ENCODE results near the gene MEF2B. TPM values are rescaled to one million over a fixed set of nuclear protein-coding genes. Genes with fewer than 3 reads are reported as not detected.

MEF2B gene
- total and polyA plus RNA-seq, 10 of the 15 experiments (the other 5 are each of a cell fraction or from before 2014, with no cell fraction given) = 0.09 to 33.0 (median 8.9) TPM

DNA sequence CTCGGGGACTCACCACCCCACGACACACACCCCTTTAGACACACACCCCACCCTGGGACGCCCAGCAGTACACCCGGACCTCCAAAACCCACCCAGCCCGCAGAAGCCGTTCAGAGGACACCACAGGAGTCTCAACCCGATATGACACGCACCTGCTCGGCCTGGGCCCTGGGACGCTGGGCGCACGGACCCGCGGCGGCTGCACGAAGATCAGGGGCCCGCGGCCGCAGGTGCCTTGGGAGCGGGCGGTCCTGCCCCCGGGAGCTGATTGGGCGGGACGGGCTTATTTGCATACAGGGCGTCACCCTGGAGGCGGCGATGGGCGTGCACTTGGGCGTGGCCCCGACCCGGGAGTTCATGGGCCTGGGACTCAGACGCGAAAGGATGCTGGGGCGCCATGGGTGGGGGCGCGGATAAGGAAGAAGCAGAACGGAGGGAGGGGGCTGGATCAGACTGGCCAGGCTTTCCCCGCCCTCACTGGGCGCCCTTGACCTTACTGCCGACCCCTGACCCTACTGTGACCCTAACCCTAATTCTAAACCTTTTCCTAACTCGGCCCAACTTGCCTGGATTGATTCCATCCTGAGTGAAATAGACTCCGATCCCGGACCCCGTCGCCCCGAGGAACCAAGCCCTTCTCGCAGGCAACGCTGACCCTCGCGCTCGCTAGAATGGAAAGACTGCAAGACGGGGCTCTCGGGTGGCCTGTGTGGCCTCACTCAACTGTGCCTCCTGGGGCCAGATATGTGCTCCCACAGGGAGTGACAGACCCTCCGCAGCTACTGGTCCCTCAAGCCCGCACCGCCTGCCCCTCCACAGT, at the start of gene MEF2B (continued):
- TF ChIP-seq, protein P1, sequence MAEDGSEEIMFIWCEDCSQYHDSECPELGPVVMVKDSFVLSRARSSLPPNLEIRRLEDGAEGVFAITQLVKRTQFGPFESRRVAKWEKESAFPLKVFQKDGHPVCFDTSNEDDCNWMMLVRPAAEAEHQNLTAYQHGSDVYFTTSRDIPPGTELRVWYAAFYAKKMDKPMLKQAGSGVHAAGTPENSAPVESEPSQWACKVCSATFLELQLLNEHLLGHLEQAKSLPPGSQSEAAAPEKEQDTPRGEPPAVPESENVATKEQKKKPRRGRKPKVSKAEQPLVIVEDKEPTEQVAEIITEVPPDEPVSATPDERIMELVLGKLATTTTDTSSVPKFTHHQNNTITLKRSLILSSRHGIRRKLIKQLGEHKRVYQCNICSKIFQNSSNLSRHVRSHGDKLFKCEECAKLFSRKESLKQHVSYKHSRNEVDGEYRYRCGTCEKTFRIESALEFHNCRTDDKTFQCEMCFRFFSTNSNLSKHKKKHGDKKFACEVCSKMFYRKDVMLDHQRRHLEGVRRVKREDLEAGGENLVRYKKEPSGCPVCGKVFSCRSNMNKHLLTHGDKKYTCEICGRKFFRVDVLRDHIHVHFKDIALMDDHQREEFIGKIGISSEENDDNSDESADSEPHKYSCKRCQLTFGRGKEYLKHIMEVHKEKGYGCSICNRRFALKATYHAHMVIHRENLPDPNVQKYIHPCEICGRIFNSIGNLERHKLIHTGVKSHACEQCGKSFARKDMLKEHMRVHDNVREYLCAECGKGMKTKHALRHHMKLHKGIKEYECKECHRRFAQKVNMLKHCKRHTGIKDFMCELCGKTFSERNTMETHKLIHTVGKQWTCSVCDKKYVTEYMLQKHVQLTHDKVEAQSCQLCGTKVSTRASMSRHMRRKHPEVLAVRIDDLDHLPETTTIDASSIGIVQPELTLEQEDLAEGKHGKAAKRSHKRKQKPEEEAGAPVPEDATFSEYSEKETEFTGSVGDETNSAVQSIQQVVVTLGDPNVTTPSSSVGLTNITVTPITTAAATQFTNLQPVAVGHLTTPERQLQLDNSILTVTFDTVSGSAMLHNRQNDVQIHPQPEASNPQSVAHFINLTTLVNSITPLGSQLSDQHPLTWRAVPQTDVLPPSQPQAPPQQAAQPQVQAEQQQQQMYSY (CRISPR knock-in tag; IDR thresholded peaks at IDR 0.05) = no peak

DNA sequence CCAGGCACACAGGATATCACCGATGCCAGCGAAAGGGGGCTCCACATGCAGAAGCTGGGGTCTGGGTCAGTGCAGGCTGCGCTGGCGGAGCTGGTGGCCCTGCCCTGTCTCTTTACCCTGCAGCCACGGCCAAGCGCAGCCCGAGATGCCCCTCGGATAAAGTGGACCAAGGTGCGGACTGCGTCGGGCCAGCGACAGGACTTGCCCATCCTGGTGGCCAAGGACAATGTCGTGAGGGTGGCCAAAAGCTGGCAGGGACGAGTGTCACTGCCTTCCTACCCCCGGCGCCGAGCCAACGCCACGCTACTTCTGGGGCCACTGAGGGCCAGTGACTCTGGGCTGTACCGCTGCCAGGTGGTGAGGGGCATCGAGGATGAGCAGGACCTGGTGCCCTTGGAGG, 48.8 kb upstream of the MEF2B start:
- H3K4me2 ChIP-seq (ENCODE audit: control insufficient read depth, insufficient read depth) = no peak overlapping the region
- H3K79me2 ChIP-seq (ENCODE audit: control insufficient read depth, insufficient read depth, low read length) = no peaks in the 10 kb centered on the region
- H2AFZ ChIP-seq (ENCODE audit: control insufficient read depth, low read depth, low read length) = no peak overlapping the region
- 64% methylated on average over 19 of the region's 21 CpGs for WGBS (ENCODE audit: insufficient coverage, insufficient replicate concordance, low lambda C conversion rate, missing lambda C conversion rate)
- no peak for DNase-seq (ENCODE audit: low read depth, low spot score)
- H3K36me3 ChIP-seq (ENCODE audit: control insufficient read depth in 2 of 2, insufficient read depth in 2 of 2, low read length in 1 of 2) = no peaks in the 10 kb centered on the region
- peaks cover 7% of the 10 kb centered on the region; the same call in 1 of the 2 replicates for H3K4me1 ChIP-seq (ENCODE audit: control insufficient read depth, insufficient read depth, low read length)
- no peaks in the 10 kb centered on the region for H4K20me1 ChIP-seq (ENCODE audit: control insufficient read depth, insufficient read depth)
- no peaks in the 10 kb centered on the region for H3K27me3 ChIP-seq (replicated peaks in 1 of 2; ENCODE audit: control insufficient read depth in 2 of 2, insufficient read depth in 2 of 2, low read length in 1 of 2)
- no peak for TF ChIP-seq RELA (IDR thresholded peaks at IDR 0.05; ENCODE audit: borderline replicate concordance, partially characterized antibody)
- no peak for TF ChIP-seq POLR2A (IDR thresholded peaks at IDR 0.05; ENCODE audit: low read depth, low read length)
- TF ChIP-seq CEBPB (IDR thresholded peaks at IDR 0.05; ENCODE audit: borderline replicate concordance in 1 of 2, low read depth in 2 of 2, low read length in 2 of 2) = no peak
- no peak for TF ChIP-seq ZBED1 (IDR thresholded peaks at IDR 0.05; ENCODE audit: borderline replicate concordance)
- TF ChIP-seq TBL1XR1 (IDR thresholded peaks at IDR 0.05; ENCODE audit: low read depth, low read length) = no peak
- TF ChIP-seq, protein P2, sequence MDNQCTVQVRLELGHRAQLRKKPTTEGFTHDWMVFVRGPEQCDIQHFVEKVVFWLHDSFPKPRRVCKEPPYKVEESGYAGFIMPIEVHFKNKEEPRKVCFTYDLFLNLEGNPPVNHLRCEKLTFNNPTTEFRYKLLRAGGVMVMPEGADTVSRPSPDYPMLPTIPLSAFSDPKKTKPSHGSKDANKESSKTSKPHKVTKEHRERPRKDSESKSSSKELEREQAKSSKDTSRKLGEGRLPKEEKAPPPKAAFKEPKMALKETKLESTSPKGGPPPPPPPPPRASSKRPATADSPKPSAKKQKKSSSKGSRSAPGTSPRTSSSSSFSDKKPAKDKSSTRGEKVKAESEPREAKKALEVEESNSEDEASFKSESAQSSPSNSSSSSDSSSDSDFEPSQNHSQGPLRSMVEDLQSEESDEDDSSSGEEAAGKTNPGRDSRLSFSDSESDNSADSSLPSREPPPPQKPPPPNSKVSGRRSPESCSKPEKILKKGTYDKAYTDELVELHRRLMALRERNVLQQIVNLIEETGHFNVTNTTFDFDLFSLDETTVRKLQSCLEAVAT (IDR thresholded peaks at IDR 0.05) = no peak
- no peak for TF ChIP-seq SP1 (IDR thresholded peaks at IDR 0.05; ENCODE audit: low read depth, low read length)
- no peak for TF ChIP-seq CHD1 (IDR thresholded peaks at IDR 0.05; ENCODE audit: low read depth, low read length)
- no peak for TF ChIP-seq NR2F1 (conservative IDR thresholded peaks at IDR 0.05)
- TF ChIP-seq RFX5 (IDR thresholded peaks at IDR 0.05; ENCODE audit: low read depth, low read length) = no peak
- no peak for TF ChIP-seq CREB1 (IDR thresholded peaks at IDR 0.05; ENCODE audit: low read depth)
- no peak for TF ChIP-seq CBX3 (IDR thresholded peaks at IDR 0.05; ENCODE audit: borderline replicate concordance, low read depth)
- no peak for TF ChIP-seq TAF1 (IDR thresholded peaks at IDR 0.05; ENCODE audit: borderline replicate concordance, low read depth, low read length)
- BruUV-seq (replicated peaks) = no TSS peak
- H3K9me3 ChIP-seq (replicated peaks; ENCODE audit: control insufficient read depth, insufficient read depth, low read length) = 0 out of 3 replicates have a peak, but pooled peaks cover 2% of the 10 kb centered on the region
- intact Hi-C loops (cut with micrococcal nuclease; ENCODE audit: unreplicated experiment) = no loop called here
- ChIA-PET POLR2A (interaction anchor here (0.7 kb wide), 1 partner anchor 108 kb away, joined by 3 read pairs; no protein-coding TSS in a partner anchor), CTCF (no interaction called here), SMC1A (ENCODE audit: uncharacterized antibody, unreplicated experiment) (no interaction called here), RAD21 (ENCODE audit: unreplicated experiment) (no interaction called here)
- H3K4me3 ChIP-seq = no peak overlapping the region
- H3K27ac ChIP-seq (ENCODE audit: control insufficient read depth, insufficient read depth) = no peak overlapping the region
- ATAC-seq = no peak
- in situ Hi-C loops (cut with MboI) = no loop called here
- H3K9ac ChIP-seq (ENCODE audit: control insufficient read depth, insufficient read depth, low read length) = no peak overlapping the region
- FAIRE-seq = no peak
